ENCODE measurements around the gene EXOC1. TPM values are rescaled to one million over a fixed set of nuclear protein-coding genes. Genes with fewer than 3 reads are reported as not detected.
A peak's percentile ranks its signal among the peaks of the same experiment; 100 is the strongest.
"Not testable (repeated sequence)": the region's sequence is repeated elsewhere in the genome, so short reads cannot be mapped to it uniquely, and the experiment has no call there.

EXOC1 gene, protein sequence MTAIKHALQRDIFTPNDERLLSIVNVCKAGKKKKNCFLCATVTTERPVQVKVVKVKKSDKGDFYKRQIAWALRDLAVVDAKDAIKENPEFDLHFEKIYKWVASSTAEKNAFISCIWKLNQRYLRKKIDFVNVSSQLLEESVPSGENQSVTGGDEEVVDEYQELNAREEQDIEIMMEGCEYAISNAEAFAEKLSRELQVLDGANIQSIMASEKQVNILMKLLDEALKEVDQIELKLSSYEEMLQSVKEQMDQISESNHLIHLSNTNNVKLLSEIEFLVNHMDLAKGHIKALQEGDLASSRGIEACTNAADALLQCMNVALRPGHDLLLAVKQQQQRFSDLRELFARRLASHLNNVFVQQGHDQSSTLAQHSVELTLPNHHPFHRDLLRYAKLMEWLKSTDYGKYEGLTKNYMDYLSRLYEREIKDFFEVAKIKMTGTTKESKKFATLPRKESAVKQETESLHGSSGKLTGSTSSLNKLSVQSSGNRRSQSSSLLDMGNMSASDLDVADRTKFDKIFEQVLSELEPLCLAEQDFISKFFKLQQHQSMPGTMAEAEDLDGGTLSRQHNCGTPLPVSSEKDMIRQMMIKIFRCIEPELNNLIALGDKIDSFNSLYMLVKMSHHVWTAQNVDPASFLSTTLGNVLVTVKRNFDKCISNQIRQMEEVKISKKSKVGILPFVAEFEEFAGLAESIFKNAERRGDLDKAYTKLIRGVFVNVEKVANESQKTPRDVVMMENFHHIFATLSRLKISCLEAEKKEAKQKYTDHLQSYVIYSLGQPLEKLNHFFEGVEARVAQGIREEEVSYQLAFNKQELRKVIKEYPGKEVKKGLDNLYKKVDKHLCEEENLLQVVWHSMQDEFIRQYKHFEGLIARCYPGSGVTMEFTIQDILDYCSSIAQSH
- polyA plus RNA-seq (ENCODE audit: insufficient read depth in 1 of 5, insufficient read length in 5 of 5, low replicate concordance in 1 of 5) = 10 to 100 TPM; 36.6 to 64.0 (median 51.3) TPM
- long read RNA-seq, donor 1, partial matches to known transcripts = 22 of 26 reads
- long read RNA-seq, donor 1, other reads (novel, unspliced or antisense) = 0 of 26 reads
- long read RNA-seq, donor 2, partial matches to known transcripts = 0 of 1 reads
- long read RNA-seq, donor 2, other reads (novel, unspliced or antisense) = 0 of 1 reads
- long read RNA-seq, donor 3, transcript EXOC1-206 (2 exons, 647 nt) = major isoform, 5 of 10 reads
- long read RNA-seq, donor 3, partial matches to known transcripts = 5 of 10 reads
- long read RNA-seq, donor 3, other reads (novel, unspliced or antisense) = 0 of 10 reads
- long read RNA-seq, donor 4, partial matches to known transcripts = 5 of 6 reads
- long read RNA-seq, donor 4, other reads (novel, unspliced or antisense) = 0 of 6 reads
- long read RNA-seq, donor 5, partial matches to known transcripts = 29 of 38 reads
- long read RNA-seq, donor 5, other reads (novel, unspliced or antisense) = 5 of 38 reads
- long read RNA-seq, donor 6, partial matches to known transcripts = 5 of 8 reads
- long read RNA-seq, donor 6, other reads (novel, unspliced or antisense) = 0 of 8 reads
- long read RNA-seq, donor 7, partial matches to known transcripts = 6 of 7 reads
- long read RNA-seq, donor 7, other reads (novel, unspliced or antisense) = 0 of 7 reads
- long read RNA-seq, donor 8 = 0 reads

- peak; percentile 94 to 95 for DNase-seq
Measured at GRCh38 chr4:55853484-55854046, at the start of gene EXOC1. Gene EXOC1, plus strand, starts transcription at chr4:55853648. Its CDS starts 4,676 bp downstream, at chr4:55858324.

DNA sequence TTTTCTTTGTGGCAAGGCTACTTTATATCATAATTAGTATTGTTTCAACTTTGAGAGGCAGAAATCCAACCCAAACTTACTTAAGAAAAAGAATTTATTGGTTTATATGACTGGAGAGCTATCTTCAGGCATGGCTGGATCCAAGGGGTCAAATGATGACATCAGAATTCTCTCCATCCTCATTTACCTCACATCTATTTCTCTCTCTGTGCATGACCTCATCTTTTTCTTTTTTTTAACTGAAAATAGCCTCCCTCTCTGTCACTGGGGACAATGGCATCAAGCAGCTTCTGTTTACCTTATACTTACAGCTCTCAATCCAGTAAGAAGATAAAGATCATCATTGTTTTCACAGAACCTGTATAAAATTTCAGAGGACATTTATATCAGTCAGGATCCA is 45.9 kb upstream of the EXOC1 start:
- no peak for DNase-seq

GRCh38 chr4:55808186-55808585 is 45.3 kb upstream of the EXOC1 start:
- no peak for DNase-seq

GRCh38 chr4:55808632-55809031 is 44.8 kb upstream of the EXOC1 start:
- no peak for DNase-seq

GRCh38 chr4:55817691-55818090 is 35.8 kb upstream of the EXOC1 start:
- no peak for DNase-seq

- DNase-seq = peak; percentile 23 to 36
Measured at GRCh38 chr4:55819634-55820033, 33.8 kb upstream of the EXOC1 start, which contains the start of gene EXOC1L. Gene EXOC1L, plus strand, starts transcription at chr4:55819790. Its CDS starts 237 bp downstream, at chr4:55820027.

DNA sequence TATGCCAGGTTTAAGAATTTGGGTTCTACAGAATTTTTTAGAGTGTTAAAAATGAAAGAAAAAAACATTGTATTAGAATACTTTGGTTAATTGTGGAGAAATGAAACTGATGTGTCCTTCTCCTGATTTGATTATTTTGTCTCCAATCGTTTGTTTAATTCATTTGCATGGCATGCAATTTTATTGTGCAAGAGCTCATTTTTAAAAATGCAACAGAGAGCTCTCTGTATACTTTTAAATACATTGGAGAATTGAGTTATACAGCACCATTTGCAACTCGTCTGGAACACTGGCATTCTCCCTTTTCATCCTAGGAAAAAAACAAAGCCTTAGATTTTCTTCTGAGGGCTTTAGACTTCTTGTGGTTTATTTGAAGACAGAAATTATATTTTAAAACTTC is 33.2 kb upstream of the EXOC1 start:
- no peak for DNase-seq

DNA sequence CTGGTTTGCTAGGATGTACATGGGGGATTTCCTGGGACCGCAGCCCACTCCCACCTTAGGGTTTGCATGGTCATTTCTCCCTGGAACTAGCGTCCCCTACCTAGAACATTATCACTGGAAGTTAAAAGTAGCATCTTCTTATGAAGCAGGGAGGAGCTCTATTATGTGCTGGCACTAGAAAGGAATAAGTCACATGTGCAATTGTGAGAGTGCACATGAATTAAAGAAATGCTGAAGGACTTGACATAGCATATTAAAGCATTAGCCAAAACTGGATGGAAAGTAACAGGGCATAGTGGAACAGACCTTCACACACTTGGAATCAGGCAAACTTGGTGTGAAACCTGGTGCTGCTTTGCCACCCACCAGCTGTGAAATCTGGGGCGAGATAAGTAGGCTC is 31.1 kb upstream of the EXOC1 start:
- no peak for DNase-seq

DNA sequence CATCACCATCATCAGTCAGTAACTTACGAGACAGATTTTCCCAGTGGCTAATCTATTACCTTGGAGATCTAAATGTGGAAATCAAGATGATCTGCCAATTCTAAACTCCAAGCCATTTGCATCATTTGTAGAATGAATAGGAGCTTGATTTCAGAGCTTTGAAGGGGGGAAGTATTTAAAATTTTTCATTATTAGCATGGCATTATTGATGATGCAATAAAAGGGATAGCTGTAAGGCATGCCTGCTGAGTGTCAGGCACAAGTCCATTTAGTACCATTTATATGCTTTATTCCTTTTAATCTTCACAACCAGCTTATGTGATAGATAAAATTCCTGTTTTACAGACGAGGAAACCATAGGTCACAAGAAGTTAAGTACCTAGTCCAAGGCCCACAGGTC is 28.6 kb upstream of the EXOC1 start:
- DNase-seq = no peak

GRCh38 chr4:55826986-55827385 is 26.5 kb upstream of the EXOC1 start:
- DNase-seq = no peak

DNA sequence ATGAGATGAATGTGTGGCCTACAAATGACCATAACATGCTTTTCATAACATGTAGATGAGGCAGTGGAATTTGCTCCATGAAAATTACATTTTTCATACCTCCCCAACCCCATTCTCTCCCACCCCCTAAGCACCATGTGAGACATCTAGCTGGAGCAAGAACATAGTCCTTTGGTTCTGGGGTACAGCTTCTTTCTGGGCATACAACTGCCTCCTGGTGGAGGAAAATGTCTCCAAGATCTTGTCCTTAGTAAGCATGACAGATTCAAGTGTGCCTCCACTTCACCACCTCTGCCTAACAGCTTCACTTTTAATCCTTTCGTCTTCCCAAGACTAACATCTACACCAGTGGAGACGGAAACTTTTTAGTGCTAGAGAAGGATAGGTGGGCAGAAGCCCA is 25.9 kb upstream of the EXOC1 start:
- DNase-seq = no peak

DNA sequence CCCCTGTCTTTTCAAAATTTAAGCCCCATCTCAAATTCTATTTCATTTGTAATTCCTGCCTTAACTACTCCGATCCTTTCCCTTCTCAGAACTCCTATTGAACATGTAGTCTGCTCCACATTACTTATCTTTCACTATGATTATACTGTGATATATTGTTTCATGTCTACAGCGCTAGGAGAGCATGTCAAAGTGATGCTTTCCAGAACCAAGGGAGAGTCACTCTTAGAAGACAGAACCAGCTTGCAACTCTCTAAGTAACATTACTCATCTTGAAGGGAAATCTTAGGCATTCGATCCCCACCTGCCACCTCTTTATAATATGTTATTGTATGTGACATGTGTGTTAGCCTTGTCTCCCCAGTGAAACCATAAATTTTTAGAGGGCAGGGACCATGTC is 23.4 kb upstream of the EXOC1 start:
- DNase-seq = no peak

DNA sequence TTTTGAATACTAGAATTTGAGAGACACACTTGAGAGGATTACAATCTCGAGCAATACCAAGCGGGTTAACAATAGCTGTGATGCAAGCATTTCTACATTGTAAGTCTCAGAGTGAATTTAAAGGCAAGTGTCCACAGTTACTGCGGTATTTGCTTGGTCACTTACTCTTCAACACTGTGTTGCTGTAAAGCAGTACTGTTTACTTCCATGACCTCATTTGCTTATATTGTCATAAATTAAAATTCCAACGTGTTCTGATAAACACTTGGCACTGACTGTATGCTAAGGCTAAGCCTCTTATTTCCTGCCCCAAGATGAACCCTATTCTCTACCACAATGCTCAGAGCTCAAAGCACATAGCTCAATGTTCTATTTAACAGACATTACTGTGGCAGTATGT is 22.7 kb upstream of the EXOC1 start:
- DNase-seq = no peak

DNA sequence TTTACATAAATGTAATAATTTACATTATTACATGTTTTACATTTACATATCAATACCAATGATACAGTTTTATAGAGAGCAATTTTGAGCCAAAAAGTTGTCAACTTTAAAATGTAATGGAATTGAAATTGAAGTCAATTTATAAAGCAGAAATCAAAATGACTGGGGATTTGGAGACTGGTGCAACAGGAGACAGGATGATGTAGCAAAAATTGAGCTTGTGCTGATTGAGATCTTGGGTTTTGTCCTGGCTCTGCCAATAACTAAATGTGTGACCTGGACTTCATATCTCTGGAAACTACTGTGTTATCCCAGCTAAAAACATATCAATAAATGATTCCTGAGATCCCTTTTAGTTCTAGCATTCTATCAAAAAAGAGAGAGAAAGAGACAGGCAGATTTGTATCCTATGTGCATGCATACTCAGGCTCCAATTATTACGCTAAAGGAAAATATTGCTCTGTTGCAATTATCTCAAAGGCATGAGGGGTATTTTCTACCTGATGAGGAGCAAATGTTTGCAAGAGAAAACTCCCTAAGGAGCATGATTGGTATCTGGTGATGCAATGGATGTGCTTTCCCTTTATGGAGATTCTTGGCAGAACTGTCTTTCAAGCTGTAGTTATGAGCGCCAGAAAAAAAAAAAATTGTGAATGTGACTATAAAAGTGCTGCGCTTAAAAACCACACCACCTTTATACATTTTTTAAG is 19.2 kb upstream of the EXOC1 start:
- DNase-seq = no peak

DNA sequence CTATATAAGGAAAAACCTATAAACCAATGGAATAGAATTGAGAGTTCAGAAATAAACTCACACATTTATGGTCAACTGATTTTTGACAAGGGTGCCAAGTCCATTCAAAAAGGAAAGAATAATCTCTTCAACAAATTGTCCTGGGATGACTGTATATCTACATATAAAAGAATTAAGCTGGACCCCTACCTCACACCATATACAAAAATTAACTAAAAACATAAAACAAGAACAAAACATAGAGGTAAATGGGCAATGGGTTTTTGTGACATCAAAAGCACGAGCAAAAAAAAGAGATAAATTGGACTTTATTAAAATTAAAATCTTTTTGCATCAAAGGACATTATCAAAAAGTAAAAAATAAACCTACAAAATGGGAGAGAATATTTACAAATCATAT is 15.5 kb upstream of the EXOC1 start:
- DNase-seq = no peak

DNA sequence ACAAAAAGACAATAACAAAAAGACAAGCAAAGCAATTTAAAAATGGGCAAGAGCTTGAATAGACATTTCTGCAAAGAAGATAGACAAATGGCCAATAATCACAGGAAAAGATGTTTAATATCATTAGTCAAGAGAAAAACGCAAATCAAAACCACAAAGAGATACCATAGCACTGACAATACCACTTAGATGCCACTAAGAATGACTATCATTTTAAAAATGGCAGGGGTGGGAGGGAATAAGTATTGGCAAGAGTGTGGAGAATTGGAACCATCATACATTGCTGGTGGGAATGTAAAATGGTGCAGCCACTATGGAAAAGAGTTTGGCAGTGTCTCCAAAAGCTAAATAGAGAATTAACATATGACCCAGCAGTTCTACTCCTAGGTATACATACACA is 15.1 kb upstream of the EXOC1 start:
- DNase-seq = no peak

GRCh38 chr4:55838952-55839351 is 14.5 kb upstream of the EXOC1 start:
- no peak for DNase-seq

DNA sequence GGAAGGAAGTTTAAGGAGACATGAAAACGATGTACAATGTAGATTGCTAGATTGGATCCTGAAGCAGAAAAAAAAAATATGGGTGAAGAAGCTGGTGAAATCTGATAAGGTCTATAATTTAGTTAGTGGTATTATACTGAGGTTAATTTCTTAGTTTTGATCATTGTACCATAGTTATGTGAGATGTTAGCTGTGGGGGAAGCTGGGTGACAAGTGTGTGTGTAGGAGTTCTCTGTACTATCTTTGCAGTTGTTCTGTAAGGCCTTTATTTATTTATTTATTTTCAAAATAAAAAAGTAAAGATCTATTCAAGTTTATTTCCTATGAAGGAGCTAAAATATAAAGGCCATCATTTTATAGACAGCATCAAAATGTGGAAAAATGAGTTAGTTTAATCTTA is 12.5 kb upstream of the EXOC1 start:
- no peak for DNase-seq

DNA sequence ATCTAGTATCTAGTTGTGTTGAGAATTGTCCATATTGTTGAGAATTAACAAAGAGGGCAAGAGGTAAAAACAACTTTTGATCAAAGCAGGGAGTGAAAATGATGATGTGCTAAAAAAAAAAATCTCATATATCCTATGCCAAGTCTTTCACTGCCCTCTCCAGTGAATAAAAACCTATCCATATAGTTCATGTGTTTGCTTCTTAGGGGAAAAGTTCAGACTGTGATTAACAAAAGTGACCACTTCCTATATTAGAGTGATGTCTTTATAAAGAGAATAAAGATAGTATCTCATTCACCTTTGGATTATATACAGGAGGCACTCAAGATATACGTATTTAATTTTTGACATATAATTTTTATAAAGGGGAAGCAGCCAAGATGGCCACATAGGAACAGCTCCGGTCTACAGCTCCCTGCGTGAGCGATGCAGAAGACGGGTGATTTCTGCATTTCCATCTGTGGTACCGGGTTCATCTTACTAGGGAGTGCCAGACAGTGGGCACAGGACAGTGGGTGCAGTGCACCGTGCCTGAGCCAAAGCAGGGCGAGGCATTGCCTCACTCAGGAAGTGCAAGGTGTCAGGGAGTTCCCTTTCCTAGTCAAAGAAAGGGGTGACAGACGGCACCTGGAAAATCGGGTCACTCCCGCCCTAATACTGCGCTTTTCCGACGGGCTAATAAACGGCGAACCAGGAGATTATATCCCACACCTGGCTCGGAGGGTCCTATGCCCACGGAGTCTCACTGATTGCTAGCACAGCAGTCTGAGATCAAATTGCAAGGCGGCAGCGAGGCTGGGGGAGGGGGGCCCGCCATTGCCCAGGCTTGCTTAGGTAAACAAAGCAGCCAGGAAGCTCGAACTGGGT is 11.8 kb upstream of the EXOC1 start:
- not testable (repeated sequence) for DNase-seq
